Ishikawa (cell line): ENCODE measurements around the gene ATP2C2.

ENCODE experiments used
- CEBPB ChIP-seq: IDR thresholded peaks from 2 replicates; pipeline ENCODE4 v1.6.1; 2012
- CREB1 ChIP-seq: IDR thresholded peaks from 2 replicates; pipeline ENCODE4 v1.6.1; 2012; ENCODE audit warnings: low read depth
- EGR1 ChIP-seq: IDR thresholded peaks from 2 replicates; pipeline ENCODE4 v1.6.1; 2012
- EP300 ChIP-seq: IDR thresholded peaks from 2 replicates; pipeline ENCODE4 v1.6.1; 2012; ENCODE audit warnings: borderline replicate concordance
- FOXM1 ChIP-seq: IDR thresholded peaks from 2 replicates; pipeline ENCODE4 v1.6.1; 2012; ENCODE audit warnings: low read depth, borderline replicate concordance
- REST ChIP-seq: IDR thresholded peaks from 2 replicates; pipeline ENCODE4 v1.6.1; 2012; ENCODE audit warnings: low read depth, mild to moderate bottlenecking
- TAF1 ChIP-seq: IDR thresholded peaks from 2 replicates; pipeline ENCODE4 v1.6.1; 2012; ENCODE audit warnings: low read depth, mild to moderate bottlenecking
- TCF12 ChIP-seq: IDR thresholded peaks from 2 replicates; pipeline ENCODE4 v1.6.1; 2012; ENCODE audit warnings: low read depth
- TEAD4 ChIP-seq: IDR thresholded peaks from 2 replicates; pipeline ENCODE4 v1.6.1; 2012
- ZBTB7A ChIP-seq: IDR thresholded peaks from 2 replicates; pipeline ENCODE4 v1.6.1; 2012; ENCODE audit warnings: low read depth
- TF ChIP-seq, protein P1 (sequence below): IDR thresholded peaks from 2 replicates; pipeline ENCODE4 v1.6.1; 2012

DNA sequence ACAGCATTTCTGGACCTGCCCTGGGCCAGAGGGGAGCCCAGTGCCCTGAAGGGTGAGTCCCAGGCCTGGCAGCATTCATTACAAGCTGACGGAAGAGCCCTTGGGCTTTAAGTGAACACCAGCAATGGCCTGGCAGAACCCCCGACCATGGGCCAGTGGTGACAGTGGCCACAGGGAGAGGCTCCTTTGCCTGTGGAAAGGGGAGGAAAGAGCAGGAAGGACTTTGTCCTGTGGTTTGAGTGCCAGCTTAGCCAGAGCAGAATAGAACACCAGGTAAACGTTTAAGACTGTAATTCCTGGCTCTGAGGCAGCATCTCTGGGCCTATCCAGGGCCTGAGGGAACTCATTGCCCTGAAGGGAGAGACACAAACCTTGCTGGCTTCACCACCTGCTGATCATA lies 34.3 kb upstream of the ATP2C2 start:
- TF ChIP-seq TCF12 (no peak), ZBTB7A (no peak), EP300 (no peak), TAF1 (no peak), CEBPB (no peak), FOXM1 (no peak), CREB1 (no peak), TEAD4 (no peak), REST (no peak), EGR1 (no peak)
- TF ChIP-seq, protein P1, sequence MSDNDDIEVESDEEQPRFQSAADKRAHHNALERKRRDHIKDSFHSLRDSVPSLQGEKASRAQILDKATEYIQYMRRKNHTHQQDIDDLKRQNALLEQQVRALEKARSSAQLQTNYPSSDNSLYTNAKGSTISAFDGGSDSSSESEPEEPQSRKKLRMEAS = no peak
